HG02885 (cell line): Measurements from ENCODE around the gene NOL12.

Experiments
- ATAC-seq: cut with Tn5 transposase; IDR thresholded peaks from one replicate; pipeline ENCODE4 v1.9.1; 2021; ENCODE audit warnings: mild to moderate bottlenecking; ENCODE audit not compliant: unreplicated experiment, poor library complexity

NOL12 gene

GRCh38 chr22:37741312-37741795 is 55.2 kb downstream of the NOL12 start:
- no peak for ATAC-seq

GRCh38 chr22:37742376-37743171 is 56.4 kb downstream of the NOL12 start:
- no peak for ATAC-seq
